AG10803 (cell line): ENCODE results near the gene GPR78.

Experiments
- DNase-seq: peaks from one replicate; pipeline ENCODE4 v3.0.0; 2010; ENCODE audit warnings: low read depth
- H3K4me3 ChIP-seq: 2 replicates; pipeline ENCODE4 v1.5.1; 2011; ENCODE audit warnings: mild to moderate bottlenecking, low read length, control low read depth
- TF ChIP-seq, protein P1 (sequence below): conservative IDR thresholded peaks from 2 replicates; pipeline ENCODE4 v1.5.1; 2011; ENCODE audit warnings: mild to moderate bottlenecking, low read length, control low read depth, inconsistent platforms

GPR78 gene

DNA sequence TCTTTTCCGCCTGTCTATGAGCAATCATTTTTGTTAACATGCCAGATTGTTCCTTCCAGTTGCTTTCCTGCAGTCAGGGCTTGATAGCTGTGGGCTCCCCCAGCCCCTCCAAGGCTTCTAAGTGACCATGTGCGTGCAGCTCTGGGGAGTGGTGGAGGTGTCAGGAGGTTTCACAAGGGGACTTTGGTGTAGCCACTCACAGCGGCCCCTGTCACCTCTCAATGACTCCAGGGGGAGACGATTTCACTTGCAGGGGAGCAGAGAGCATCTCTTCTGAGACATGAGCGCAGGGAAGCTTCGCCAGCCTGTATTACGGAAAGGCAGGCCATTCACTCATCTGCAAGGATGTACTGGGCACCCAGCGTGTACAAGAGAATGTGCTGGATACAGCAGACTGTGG is 3.1 kb upstream of the GPR78 start:
- H3K4me3 ChIP-seq: no peak overlapping the region
- DNase-seq: no peak
- TF ChIP-seq, protein P1, sequence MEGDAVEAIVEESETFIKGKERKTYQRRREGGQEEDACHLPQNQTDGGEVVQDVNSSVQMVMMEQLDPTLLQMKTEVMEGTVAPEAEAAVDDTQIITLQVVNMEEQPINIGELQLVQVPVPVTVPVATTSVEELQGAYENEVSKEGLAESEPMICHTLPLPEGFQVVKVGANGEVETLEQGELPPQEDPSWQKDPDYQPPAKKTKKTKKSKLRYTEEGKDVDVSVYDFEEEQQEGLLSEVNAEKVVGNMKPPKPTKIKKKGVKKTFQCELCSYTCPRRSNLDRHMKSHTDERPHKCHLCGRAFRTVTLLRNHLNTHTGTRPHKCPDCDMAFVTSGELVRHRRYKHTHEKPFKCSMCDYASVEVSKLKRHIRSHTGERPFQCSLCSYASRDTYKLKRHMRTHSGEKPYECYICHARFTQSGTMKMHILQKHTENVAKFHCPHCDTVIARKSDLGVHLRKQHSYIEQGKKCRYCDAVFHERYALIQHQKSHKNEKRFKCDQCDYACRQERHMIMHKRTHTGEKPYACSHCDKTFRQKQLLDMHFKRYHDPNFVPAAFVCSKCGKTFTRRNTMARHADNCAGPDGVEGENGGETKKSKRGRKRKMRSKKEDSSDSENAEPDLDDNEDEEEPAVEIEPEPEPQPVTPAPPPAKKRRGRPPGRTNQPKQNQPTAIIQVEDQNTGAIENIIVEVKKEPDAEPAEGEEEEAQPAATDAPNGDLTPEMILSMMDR: no peak

DNA sequence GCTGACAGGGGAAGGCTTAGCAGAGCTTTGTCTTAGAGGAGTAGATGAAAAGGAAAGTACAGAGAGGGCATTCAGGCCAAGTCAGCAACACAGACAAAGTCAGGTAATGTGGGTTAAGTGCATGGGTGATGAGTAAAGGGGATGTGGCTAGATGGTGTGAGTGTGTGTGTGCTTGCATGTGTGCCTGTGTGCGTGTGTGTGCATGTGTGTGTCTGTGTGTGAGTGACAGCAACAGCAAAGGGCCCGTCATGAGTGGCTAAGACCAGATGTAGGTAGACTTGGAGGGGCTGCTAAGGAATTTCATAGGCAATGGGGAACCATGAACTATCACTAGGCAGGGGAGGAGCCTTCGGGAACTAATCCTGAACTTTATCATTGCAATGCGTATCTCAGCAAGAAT is 2.2 kb upstream of the GPR78 start:
- TF ChIP-seq, protein P1: no peak
- H3K4me3 ChIP-seq: no peak overlapping the region
- no peak for DNase-seq

DNA sequence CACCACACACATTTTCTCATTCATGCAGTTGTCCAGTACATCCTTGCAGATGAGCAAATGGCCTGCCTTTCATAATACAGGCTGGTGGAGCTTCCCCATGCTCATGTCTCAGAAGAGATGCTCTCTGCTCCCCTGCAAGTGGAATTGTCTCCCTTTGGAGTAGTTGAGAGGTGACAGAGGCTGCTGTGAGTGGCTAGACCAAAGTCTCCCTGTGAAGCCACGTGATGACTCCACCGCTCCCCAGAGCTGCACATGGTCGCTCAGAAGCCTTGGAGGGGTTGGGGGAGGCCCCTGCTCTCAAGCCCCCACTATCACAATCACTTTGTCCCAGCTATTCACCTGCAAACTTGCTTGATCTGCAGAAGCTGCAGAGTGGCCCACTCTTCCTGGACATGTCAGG is 1.5 kb upstream of the GPR78 start:
- DNase-seq: no peak
- H3K4me3 ChIP-seq: no peak overlapping the region
- TF ChIP-seq, protein P1: no peak

DNA sequence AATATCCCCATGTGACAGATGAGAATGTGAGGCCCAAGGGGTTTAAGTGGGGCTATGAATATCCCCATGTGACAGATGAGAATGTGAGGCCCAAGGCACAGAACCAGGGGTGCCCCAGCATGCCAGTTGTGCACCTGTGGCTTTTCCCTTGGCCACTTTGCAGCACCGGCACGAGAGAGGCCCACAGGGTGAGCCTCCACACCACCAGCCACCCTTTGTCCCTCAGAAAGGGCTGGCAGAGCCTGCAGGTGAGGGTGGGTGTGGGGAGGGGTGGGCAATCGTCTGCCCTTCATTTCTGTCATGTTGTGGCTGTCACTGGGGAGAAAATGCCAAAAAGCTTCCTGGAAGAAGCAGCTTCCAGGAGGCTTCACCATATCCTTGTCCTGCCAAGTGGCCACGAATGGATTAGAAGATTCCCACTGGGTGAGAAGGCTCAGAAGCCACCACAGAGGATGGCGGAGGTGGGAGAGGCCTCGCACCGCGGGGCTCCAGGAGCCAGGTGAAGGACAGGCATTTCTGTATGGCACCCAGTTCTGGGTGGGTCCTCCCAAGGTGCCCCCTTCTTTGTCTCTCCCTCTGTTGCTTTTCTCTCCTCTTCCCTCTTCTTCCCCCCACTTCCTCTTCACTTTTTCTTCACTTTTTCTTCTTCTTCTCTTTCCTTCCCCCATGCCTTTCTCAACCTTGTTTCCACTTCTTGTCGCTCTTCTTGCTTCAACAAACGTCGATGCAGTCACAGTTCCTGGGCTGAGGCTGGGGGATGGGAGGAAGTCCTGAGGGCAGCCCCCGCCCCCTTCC is 469 bp upstream of the GPR78 start:
- no peak overlapping the region for H3K4me3 ChIP-seq
- no peak for DNase-seq
- TF ChIP-seq, protein P1: no peak

DNA sequence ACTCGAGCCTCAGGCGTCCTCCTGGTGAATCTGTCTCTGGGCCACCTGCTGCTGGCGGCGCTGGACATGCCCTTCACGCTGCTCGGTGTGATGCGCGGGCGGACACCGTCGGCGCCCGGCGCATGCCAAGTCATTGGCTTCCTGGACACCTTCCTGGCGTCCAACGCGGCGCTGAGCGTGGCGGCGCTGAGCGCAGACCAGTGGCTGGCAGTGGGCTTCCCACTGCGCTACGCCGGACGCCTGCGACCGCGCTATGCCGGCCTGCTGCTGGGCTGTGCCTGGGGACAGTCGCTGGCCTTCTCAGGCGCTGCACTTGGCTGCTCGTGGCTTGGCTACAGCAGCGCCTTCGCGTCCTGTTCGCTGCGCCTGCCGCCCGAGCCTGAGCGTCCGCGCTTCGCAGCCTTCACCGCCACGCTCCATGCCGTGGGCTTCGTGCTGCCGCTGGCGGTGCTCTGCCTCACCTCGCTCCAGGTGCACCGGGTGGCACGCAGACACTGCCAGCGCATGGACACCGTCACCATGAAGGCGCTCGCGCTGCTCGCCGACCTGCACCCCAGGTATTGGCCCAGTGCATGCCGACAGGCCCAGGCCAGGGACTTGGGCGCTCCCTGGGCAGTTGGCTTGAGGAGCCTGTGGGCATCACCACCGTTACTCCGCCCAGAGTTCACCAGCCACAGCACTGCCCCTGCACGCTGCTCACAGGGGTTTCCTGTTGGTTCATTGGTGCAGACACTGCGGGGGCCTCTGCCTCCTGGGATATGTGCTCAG is 1.1 kb downstream of the GPR78 start:
- no peak overlapping the region for H3K4me3 ChIP-seq
- no peak for DNase-seq
- TF ChIP-seq, protein P1: no peak

DNA sequence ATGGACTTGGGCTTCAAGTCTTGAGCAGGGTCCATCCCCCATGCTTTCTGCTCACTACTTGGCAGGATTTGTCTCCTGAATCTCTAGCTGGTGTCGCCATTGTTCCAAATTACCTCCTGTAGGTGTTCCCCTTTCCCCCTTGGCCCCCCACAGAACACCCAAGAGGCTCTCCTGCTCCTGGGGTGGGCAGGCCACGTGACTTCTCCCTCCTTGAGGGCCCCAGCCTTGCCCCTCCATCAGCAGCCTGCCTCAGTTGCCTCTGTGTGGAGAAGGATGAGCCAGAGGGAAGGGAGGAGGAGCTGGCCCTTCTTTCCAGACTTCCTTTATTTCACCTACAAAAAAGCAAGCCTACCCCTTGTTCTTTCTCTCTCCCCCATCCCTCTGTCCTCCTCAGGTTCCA is 1.8 kb downstream of the GPR78 start:
- H3K4me3 ChIP-seq: no peak overlapping the region
- TF ChIP-seq, protein P1: no peak
- no peak for DNase-seq

DNA sequence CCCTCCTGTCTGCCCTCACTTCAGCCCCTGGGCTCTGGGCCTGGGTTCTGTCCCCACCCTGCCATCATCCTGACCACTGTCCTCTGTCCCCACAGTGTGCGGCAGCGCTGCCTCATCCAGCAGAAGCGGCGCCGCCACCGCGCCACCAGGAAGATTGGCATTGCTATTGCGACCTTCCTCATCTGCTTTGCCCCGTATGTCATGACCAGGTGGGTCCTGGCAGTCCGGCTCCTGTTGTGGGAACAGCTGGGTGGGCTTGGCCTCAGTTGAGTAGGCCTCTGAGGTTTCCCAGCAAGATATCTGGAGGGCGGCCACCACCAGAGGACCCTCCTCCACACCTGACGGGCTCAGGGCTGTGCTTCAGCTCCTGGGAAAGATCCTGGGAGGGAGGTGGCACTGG is 2.2 kb downstream of the GPR78 start:
- DNase-seq: no peak
- TF ChIP-seq, protein P1: no peak

More for the DNA sequence above, 2.2 kb downstream of the GPR78 start:
- no peak overlapping the region for H3K4me3 ChIP-seq
